HCT116 (cell line): ENCODE measurements around the gene C3orf22. TPM values are rescaled to one million over a fixed set of nuclear protein-coding genes. Genes with fewer than 3 reads are reported as not detected.

Experiments used
- ATAC-seq: fragments of 200-7000 bp; cut with Tn5 transposase; 2 replicates; pipeline ENCODE4 v1.9.1; 2020; ENCODE audit warnings: mild to moderate bottlenecking, moderate library complexity
- BruUV-seq: library from RNA; stranded (reverse); fragments of 400-500 nt; replicated peaks from 2 replicates; lab custom pipeline; 2021; lab: Mats Ljungman, UMichigan
- CTCF ChIA-PET: fragments of 300-600 bp; sonication (Branson Sonifier 250); formaldehyde crosslinking; loops from one replicate; lab custom pipeline; 2021; ENCODE audit warnings: antibody characterized with exemption; lab: Charles Lee
- POLR2A ChIA-PET: fragments of 300-600, 350-600 bp; sonication (Branson Sonifier 250); formaldehyde crosslinking; loops from one replicate; lab custom pipeline; 2021; ENCODE audit warnings: antibody characterized with exemption; lab: Charles Lee
- RAD21 ChIA-PET, 2 experiments: fragments of 300-600 bp; sonication (Branson Sonifier 250); formaldehyde crosslinking; loops; one replicate each; lab custom pipeline; 2023; ENCODE audit warnings: low total read pairs in 2 of 2; ENCODE audit not compliant: uncharacterized antibody in 2 of 2, unreplicated experiment in 2 of 2, low non-redundant PET in 1 of 2; lab: Charles Lee
- DNase-seq: peaks from one replicate; pipeline ENCODE4 v3.0.0-alpha.2; 2010; ENCODE audit warnings: low read depth, low spot score
- H2AFZ ChIP-seq: fragments of 200-600 bp; shearing (Covaris generic), sonication (generic); 2 replicates; pipeline ENCODE4 v1.6.1; 2017; ENCODE audit warnings: low read depth, mixed run types, mixed read lengths, antibody characterized with exemption, low read length; ENCODE audit not compliant: poor library complexity, severe bottlenecking
- H3K27ac ChIP-seq: 2 replicates; pipeline ENCODE4 v1.5.1; 2012; ENCODE audit warnings: low read depth, low read length
- H3K27me3 ChIP-seq: fragments of 200-600 bp; sonication (generic); 2 replicates; pipeline ENCODE4 v1.6.1; 2016; ENCODE audit warnings: mixed run types, low read length, mixed read lengths; ENCODE audit not compliant: insufficient read depth
- H3K36me3 ChIP-seq, 2 experiments: fragments of 200-500 bp in 1 of 2; fragments of 200-600 bp in 1 of 2; sonication (Bioruptor generic) in 1 of 2; sonication (generic) in 1 of 2; 2 replicates each; pipeline versions ENCODE4 v1.5.1 to v1.6.1; 2014 to 2016; ENCODE audit warnings: low read length in 2 of 2, inconsistent platforms in 1 of 2, mixed read lengths in 1 of 2, mixed run types in 1 of 2; ENCODE audit not compliant: insufficient read depth in 2 of 2, control insufficient read depth in 1 of 2
- H3K4me1 ChIP-seq, 2 experiments: fragments of 200-600 bp in 1 of 2; sonication (generic) in 1 of 2; 2 replicates each; pipeline versions ENCODE4 v1.5.1 to v1.6.1; 2012 to 2017; ENCODE audit warnings: low read length in 2 of 2, inconsistent platforms in 1 of 2, mild to moderate bottlenecking in 1 of 2, mixed read lengths in 1 of 2, mixed run types in 1 of 2, moderate library complexity in 1 of 2; ENCODE audit not compliant: insufficient read depth in 2 of 2, control insufficient read depth in 1 of 2
- H3K4me2 ChIP-seq: fragments of 200-600 bp; sonication (generic); 2 replicates; pipeline ENCODE4 v1.6.1; 2017; ENCODE audit warnings: mixed run types, low read length, mixed read lengths
- H3K4me3 ChIP-seq, 2 experiments: fragments of 200-600 bp in 1 of 2; sonication (generic) in 1 of 2; replicated peaks in 1 of 2; 2 replicates each; pipeline ENCODE4 v1.5.1; 2011 to 2016; ENCODE audit warnings: low read length in 2 of 2, control low read depth in 1 of 2, low read depth in 1 of 2, mild to moderate bottlenecking in 1 of 2, mixed read lengths in 1 of 2, mixed run types in 1 of 2
- H3K79me2 ChIP-seq: fragments of 200-600 bp; sonication (generic); 2 replicates; pipeline ENCODE4 v1.6.1; 2017; ENCODE audit warnings: mild to moderate bottlenecking, mixed run types, low read length, moderate library complexity, mixed read lengths; ENCODE audit not compliant: insufficient read depth
- H3K9ac ChIP-seq: fragments of 200-600 bp; sonication (generic); 2 replicates; pipeline ENCODE4 v1.6.1; 2016; ENCODE audit warnings: low read length, mixed read lengths
- H3K9me2 ChIP-seq: fragments of 200-600 bp; sonication (generic), shearing (Covaris generic); 2 replicates; pipeline ENCODE4 v1.6.1; 2017; ENCODE audit warnings: mixed run types, mild to moderate bottlenecking, moderate library complexity; ENCODE audit not compliant: insufficient read depth
- H3K9me3 ChIP-seq, 2 experiments: fragments of 200-500 bp in 1 of 2; fragments of 200-600 bp in 1 of 2; sonication (Bioruptor generic) in 1 of 2; sonication (generic) in 1 of 2; 2 replicates each; pipeline ENCODE4 v1.6.1; 2014 to 2017; ENCODE audit warnings: low read length in 2 of 2, mixed read lengths in 2 of 2, inconsistent platforms in 1 of 2, low read depth in 1 of 2, mild to moderate bottlenecking in 1 of 2, mixed run types in 1 of 2, moderate library complexity in 1 of 2; ENCODE audit not compliant: control insufficient read depth in 1 of 2, insufficient read depth in 1 of 2
- H4K20me1 ChIP-seq: fragments of 200-600 bp; sonication (generic), shearing (Covaris generic); 2 replicates; pipeline ENCODE4 v1.6.1; 2017; ENCODE audit warnings: mixed run types, mild to moderate bottlenecking, moderate library complexity; ENCODE audit not compliant: insufficient read depth
- CEBPB ChIP-seq: IDR thresholded peaks from 2 replicates; pipeline ENCODE4 v1.6.1; 2012; ENCODE audit warnings: low read depth
- CTCF ChIP-seq, 3 experiments: fragments of 200-600 bp in 1 of 3; sonication (generic) in 1 of 3; IDR thresholded peaks in 2 of 3; conservative IDR thresholded peaks in 1 of 3; 2 replicates each; pipeline ENCODE4 v1.5.1; 2012 to 2017; ENCODE audit warnings: low read depth in 2 of 3, low read length in 2 of 3, antibody characterized with exemption in 1 of 3, borderline replicate concordance in 1 of 3, control low read depth in 1 of 3, mild to moderate bottlenecking in 1 of 3, mixed read lengths in 1 of 3, mixed run types in 1 of 3, moderate library complexity in 1 of 3; ENCODE audit not compliant: insufficient read depth in 1 of 3
- EZH2 ChIP-seq: fragments of 200-600 bp; sonication (generic); IDR thresholded peaks from 2 replicates; pipeline ENCODE4 v1.6.1; 2017; ENCODE audit warnings: antibody characterized with exemption, mixed run types
- EZH2phosphoT487 ChIP-seq: fragments of 200-600 bp; IDR thresholded peaks from 2 replicates; pipeline ENCODE4 v1.6.1; 2018; ENCODE audit warnings: antibody characterized with exemption, borderline replicate concordance
- JUND ChIP-seq: IDR thresholded peaks from 2 replicates; pipeline ENCODE4 v1.6.1; 2012
- SIN3A ChIP-seq: IDR thresholded peaks from 2 replicates; pipeline ENCODE4 v1.6.1; 2012; ENCODE audit warnings: low read depth
- TCF7L2 ChIP-seq: IDR thresholded peaks from 2 replicates; pipeline ENCODE4 v1.7.0; 2011; ENCODE audit warnings: borderline replicate concordance, inconsistent platforms; ENCODE audit not compliant: insufficient read depth, insufficient read length; ENCODE audit errors: extremely low read depth
- YY1 ChIP-seq: IDR thresholded peaks from 2 replicates; pipeline ENCODE4 v1.6.1; 2011; ENCODE audit warnings: low read length, low read depth, moderate library complexity, mild to moderate bottlenecking; ENCODE audit not compliant: insufficient replicate concordance; ENCODE audit errors: extremely low read depth
- ZBTB33 ChIP-seq: IDR thresholded peaks from 2 replicates; pipeline ENCODE4 v1.6.1; 2011; ENCODE audit warnings: mild to moderate bottlenecking, low read length, moderate library complexity; ENCODE audit not compliant: insufficient replicate concordance; ENCODE audit errors: extremely low read depth
- ZFX ChIP-seq: fragments of 450-650 bp; IDR thresholded peaks from 2 replicates; pipeline ENCODE4 v1.6.1; 2017
- intact Hi-C: fragments of 100-400 bp; cut with micrococcal nuclease; formaldehyde crosslinking; loops from 2 replicates; pipeline ENCODE4 v1.10.0; 2022
- total RNA-seq: library from RNA; stranded (reverse); gene quantifications from one replicate; pipeline ENCODE4 v1.2.1, GENCODE V29; 2021; ENCODE audit not compliant: unreplicated experiment

The C3orf22 gene
- total RNA-seq, 1 experiment from 2014 or later: not detected

GRCh38 chr3:126569390-126569975 is 10.8 kb upstream of the C3orf22 start:
- POLR2A ChIA-PET: no interaction called here

More at GRCh38 chr3:126569390-126569975, 10.8 kb upstream of the C3orf22 start:
- ATAC-seq (no peak), DNase-seq (no peak)
- Histone ChIP-seq H3K79me2 (no peaks in the 10 kb centered on the region), H4K20me1 (no peaks in the 10 kb centered on the region), H3K4me2 (no peak overlapping the region), H3K9me2 (no peaks in the 10 kb centered on the region), H3K27me3 (no peaks in the 10 kb centered on the region), H3K9ac (no peak overlapping the region), H3K27ac (no peak overlapping the region), H3K4me3 (no peak overlapping the region), H3K36me3 (no peaks in the 10 kb centered on the region), H2AFZ (no peak overlapping the region), H3K9me3 (no peaks in the 10 kb centered on the region), H3K4me1 (no peaks in the 10 kb centered on the region)
- RAD21 ChIA-PET: no interaction called here
- intact Hi-C loops: no loop called here
- BruUV-seq: no TSS peak
- no peak for TF ChIP-seq CTCF (IDR thresholded peaks at IDR 0.05 in 2 of 3, conservative IDR thresholded peaks at IDR 0.05 in 1 of 3; ENCODE audit: borderline replicate concordance in 1 of 3, insufficient read depth in 1 of 3, low read depth in 2 of 3, low read length in 2 of 3)
- no peak for TF ChIP-seq ZBTB33
- no peak for TF ChIP-seq YY1
- no peak for TF ChIP-seq CEBPB
- no peak for TF ChIP-seq EZH2
- no peak for TF ChIP-seq TCF7L2
- no peak for TF ChIP-seq EZH2phosphoT487
- no peak for TF ChIP-seq JUND
- no peak for TF ChIP-seq ZFX
- TF ChIP-seq SIN3A: no peak
- CTCF ChIA-PET: interaction anchor here (1.5 kb wide), 1 partner anchor 47 kb away, joined by 3 read pairs; no protein-coding TSS in a partner anchor
